IMR-90 (cell line): ENCODE measurements around the gene ANO10. TPM values are rescaled to one million over a fixed set of nuclear protein-coding genes. Genes with fewer than 3 reads are reported as not detected.

Source experiments
- ATAC-seq: fragments of 200-7000 bp; cut with Tn5 transposase; 2 replicates; pipeline ENCODE4 v1.9.1; 2020; ENCODE audit warnings: low read depth, mild to moderate bottlenecking, moderate library complexity
- BruUV-seq: library from RNA; stranded (reverse); fragments of 400-500 nt; replicated peaks from 2 replicates; lab custom pipeline; 2021; lab: Mats Ljungman, UMichigan
- CTCF ChIA-PET: fragments of 300-600 bp; formaldehyde crosslinking; extraction: SDS; loops from one replicate; lab custom pipeline; 2021; ENCODE audit warnings: antibody characterized with exemption; lab: Yijun Ruan, JAX
- POLR2A ChIA-PET: fragments of 300-600 bp; sonication (Branson Sonifier 250); formaldehyde crosslinking; loops from one replicate; lab custom pipeline; 2022; ENCODE audit warnings: antibody characterized with exemption; ENCODE audit not compliant: unreplicated experiment; lab: Charles Lee
- DNase-seq: peaks from one replicate; pipeline ENCODE4 v3.0.0; 2013
- H2AFZ ChIP-seq: replicated peaks from 2 replicates; pipeline ENCODE3; 2013; ENCODE audit warnings: low read length, mild to moderate bottlenecking; ENCODE audit not compliant: poor library complexity
- H2AK5ac ChIP-seq: 2 replicates; pipeline ENCODE4 v1.6.1; 2013; ENCODE audit warnings: low read depth, low read length, inconsistent platforms
- H2AK9ac ChIP-seq: replicated peaks from 2 replicates; pipeline ENCODE3; 2013; ENCODE audit warnings: mild to moderate bottlenecking, low read depth, low read length, moderate library complexity; ENCODE audit not compliant: poor library complexity
- H2BK120ac ChIP-seq: 2 replicates; pipeline ENCODE4 v1.6.1; 2013; ENCODE audit warnings: low read depth, low read length, inconsistent platforms
- H2BK15ac ChIP-seq: 3 replicates; pipeline ENCODE4 v1.6.1; 2013; ENCODE audit warnings: low read depth, low read length, inconsistent platforms
- H2BK20ac ChIP-seq: 2 replicates; pipeline ENCODE4 v1.6.1; 2013; ENCODE audit warnings: low read depth, mild to moderate bottlenecking, inconsistent platforms, low read length, moderate library complexity
- H2BK5ac ChIP-seq: 2 replicates; pipeline ENCODE4 v1.6.1; 2013; ENCODE audit warnings: mild to moderate bottlenecking, low read depth, low read length, inconsistent platforms; ENCODE audit not compliant: poor library complexity, severe bottlenecking
- H3K14ac ChIP-seq: replicated peaks from 2 replicates; pipeline ENCODE4 v1.6.1; 2013; ENCODE audit warnings: low read depth, low read length, inconsistent platforms
- H3K18ac ChIP-seq: 2 replicates; pipeline ENCODE4 v1.6.1; 2013; ENCODE audit warnings: low read depth, low read length, control low read depth
- H3K23ac ChIP-seq: 2 replicates; pipeline ENCODE4 v1.6.1; 2013; ENCODE audit warnings: low read depth, low read length, inconsistent platforms
- H3K27ac ChIP-seq: 2 replicates; pipeline ENCODE4 v1.5.1; 2013; ENCODE audit warnings: mild to moderate bottlenecking, control low read depth, low read length; ENCODE audit not compliant: insufficient read depth
- H3K27me3 ChIP-seq: 2 replicates; pipeline ENCODE4 v1.6.1; 2013; ENCODE audit warnings: low read length; ENCODE audit not compliant: control insufficient read depth, insufficient read depth
- H3K36me3 ChIP-seq: 2 replicates; pipeline ENCODE4 v1.6.1; 2013; ENCODE audit warnings: low read length, mixed read lengths; ENCODE audit not compliant: control insufficient read depth, insufficient read depth
- H3K4ac ChIP-seq: 2 replicates; pipeline ENCODE4 v1.6.1; 2013; ENCODE audit warnings: low read depth, low read length, inconsistent platforms
- H3K4me1 ChIP-seq: 2 replicates; pipeline ENCODE4 v1.6.1; 2013; ENCODE audit warnings: low read length, mixed read lengths; ENCODE audit not compliant: control insufficient read depth, insufficient read depth
- H3K4me2 ChIP-seq: 2 replicates; pipeline ENCODE4 v1.6.1; 2013; ENCODE audit warnings: low read depth, mild to moderate bottlenecking, control low read depth, low read length, moderate library complexity
- H3K4me3 ChIP-seq: 2 replicates; pipeline ENCODE4 v1.5.1; 2013; ENCODE audit warnings: low read depth, mild to moderate bottlenecking, control low read depth, low read length, moderate library complexity; ENCODE audit not compliant: insufficient read depth
- H3K56ac ChIP-seq: 2 replicates; pipeline ENCODE4 v1.6.1; 2013; ENCODE audit warnings: low read length, inconsistent platforms; ENCODE audit not compliant: insufficient read depth; ENCODE audit errors: extremely low read depth
- H3K79me1 ChIP-seq, 2 experiments: 2 replicates each; pipeline ENCODE4 v1.6.1; 2013; ENCODE audit warnings: low read length in 2 of 2, inconsistent platforms in 1 of 2, low read depth in 1 of 2
- H3K9ac ChIP-seq: 2 replicates; pipeline ENCODE4 v1.6.1; 2013; ENCODE audit warnings: low read depth, low read length, control low read depth
- H3K9me1 ChIP-seq: 2 replicates; pipeline ENCODE4 v1.6.1; 2013; ENCODE audit warnings: low read length, inconsistent platforms; ENCODE audit not compliant: insufficient read depth
- H3K9me3 ChIP-seq: 2 replicates; pipeline ENCODE4 v1.6.1; 2013; ENCODE audit warnings: low read length; ENCODE audit not compliant: control insufficient read depth, insufficient read depth
- H4K20me1 ChIP-seq: 2 replicates; pipeline ENCODE4 v1.6.1; 2013; ENCODE audit warnings: low read length, inconsistent platforms; ENCODE audit not compliant: insufficient read depth
- H4K5ac ChIP-seq: 2 replicates; pipeline ENCODE4 v1.6.1; 2013; ENCODE audit warnings: mild to moderate bottlenecking, low read depth, low read length, control low read depth
- H4K8ac ChIP-seq, 2 experiments: 2 replicates each; pipeline ENCODE4 v1.6.1; 2013; ENCODE audit warnings: low read depth in 2 of 2, low read length in 2 of 2, control low read depth in 1 of 2, inconsistent platforms in 1 of 2
- H4K91ac ChIP-seq: 2 replicates; pipeline ENCODE4 v1.6.1; 2013; ENCODE audit warnings: low read depth, low read length, inconsistent platforms; ENCODE audit not compliant: insufficient read depth
- BHLHE40 ChIP-seq: fragments of 150-350 bp; IDR thresholded peaks from 2 replicates; pipeline ENCODE4 v1.6.1; 2016; ENCODE audit warnings: mild to moderate bottlenecking, low read depth, low read length
- CEBPB ChIP-seq: IDR thresholded peaks from 2 replicates; pipeline ENCODE4 v1.6.1; 2012; ENCODE audit warnings: low read depth, low read length, improper control_type of control experiment
- CHD1 ChIP-seq: IDR thresholded peaks from 2 replicates; pipeline ENCODE4 v1.6.1; 2012; ENCODE audit warnings: low read depth, low read length, improper control_type of control experiment
- CTCF ChIP-seq: conservative IDR thresholded peaks from 2 replicates; pipeline ENCODE4 v1.5.1; 2012; ENCODE audit warnings: mild to moderate bottlenecking, low read depth, low read length, improper control_type of control experiment
- ELK1 ChIP-seq: fragments of 150-350 bp; IDR thresholded peaks from 2 replicates; pipeline ENCODE4 v1.6.1; 2016; ENCODE audit warnings: low read depth, mild to moderate bottlenecking, low read length, moderate library complexity, borderline replicate concordance
- FOS ChIP-seq: fragments of 150-350 bp; IDR thresholded peaks from 2 replicates; pipeline ENCODE4 v1.6.1; 2016; ENCODE audit warnings: low read depth, low read length
- MAFK ChIP-seq: IDR thresholded peaks from 2 replicates; pipeline ENCODE4 v1.6.1; 2012; ENCODE audit warnings: low read depth, low read length, improper control_type of control experiment
- MAZ ChIP-seq: IDR thresholded peaks from 2 replicates; pipeline ENCODE4 v1.6.1; 2012; ENCODE audit warnings: low read depth, mild to moderate bottlenecking, low read length, improper control_type of control experiment, moderate library complexity, borderline replicate concordance
- MXI1 ChIP-seq: IDR thresholded peaks from 2 replicates; pipeline ENCODE4 v1.6.1; 2012; ENCODE audit warnings: low read depth, mild to moderate bottlenecking, low read length, moderate library complexity, borderline replicate concordance
- NFE2L2 ChIP-seq: fragments of 150-350 bp; IDR thresholded peaks from 2 replicates; pipeline ENCODE4 v1.6.1; 2016; ENCODE audit warnings: low read depth, mild to moderate bottlenecking, low read length
- POLR2A ChIP-seq: IDR thresholded peaks from 2 replicates; pipeline ENCODE4 v1.6.1; 2012; ENCODE audit warnings: mild to moderate bottlenecking, low read depth, low read length
- RAD21 ChIP-seq: IDR thresholded peaks from 2 replicates; pipeline ENCODE4 v1.6.1; 2012; ENCODE audit warnings: low read length, improper control_type of control experiment
- RCOR1 ChIP-seq: IDR thresholded peaks from 2 replicates; pipeline ENCODE4 v1.6.1; 2012; ENCODE audit warnings: mild to moderate bottlenecking, low read length, improper control_type of control experiment; ENCODE audit not compliant: insufficient replicate concordance
- RFX5 ChIP-seq: IDR thresholded peaks from 2 replicates; pipeline ENCODE4 v1.8.0; 2012; ENCODE audit warnings: low read depth, mild to moderate bottlenecking, low read length, moderate library complexity
- SMC3 ChIP-seq: fragments of 150-350 bp; IDR thresholded peaks from 2 replicates; pipeline ENCODE4 v1.6.1; 2016; ENCODE audit warnings: low read depth, mild to moderate bottlenecking, antibody characterized with exemption, low read length, moderate library complexity
- USF2 ChIP-seq: fragments of 150-350 bp; IDR thresholded peaks from 2 replicates; pipeline ENCODE4 v1.6.1; 2017; ENCODE audit warnings: mild to moderate bottlenecking, antibody characterized with exemption, low read length, low read depth
- WGBS, 2 experiments: methylation state at CpG; one replicate each; pipeline versions ENCODE4 v1.1.5 to v1.1.7; 2013; ENCODE audit warnings: missing lambda C conversion rate in 2 of 2; ENCODE audit not compliant: insufficient read length in 1 of 2; ENCODE audit errors: extremely low coverage in 2 of 2; 5-methylcytosine and 5-hydroxymethylcytosine counted together
- dilution Hi-C: fragments of 300-500 bp; cut with HindIII; formaldehyde crosslinking; loops from one replicate; pipeline ENCODE4 v1.14.3; 2018; ENCODE audit warnings: low sequenced_read_pairs; ENCODE audit not compliant: unreplicated experiment
- in situ Hi-C: fragments of 300-500 bp; cut with MboI; formaldehyde crosslinking; loops from 3 replicates; pipeline ENCODE4 v1.14.3; 2019; ENCODE audit warnings: low sequenced_read_pairs, inconsistent platforms, mixed read lengths
- intact Hi-C: fragments of 100-400 bp; cut with micrococcal nuclease; formaldehyde crosslinking; loops from 2 replicates; pipeline ENCODE4 v1.10.0; 2022
- polyA plus RNA-seq, 3 experiments: library from polyadenylated mRNA; depleted of rRNA; stranded (reverse); fragments of >200 nt; gene quantifications; 2 replicates each; pipeline ENCODE4 v1.2.3, GENCODE V29; 2012; ENCODE audit warnings: low replicate concordance in 1 of 3
- total RNA-seq: library from RNA; depleted of rRNA; stranded (reverse); fragments of >200 nt; gene quantifications from 2 replicates; pipeline ENCODE4 v1.2.3, GENCODE V29; 2012

ANO10 gene
- total and polyA plus RNA-seq, 2 of the 4 experiments (the other 2 are of a cell fraction), result 28.5 to 41.6 TPM

GRCh38 chr3:43619588-43619987 is 2.2 kb downstream of the ANO10 start:
- no peak overlapping the region for H2BK5ac ChIP-seq
- no peaks in the 10 kb centered on the region for H3K9me1 ChIP-seq
- H4K8ac ChIP-seq, result no peak overlapping the region
- in situ Hi-C loops, result no loop called here
- DNase-seq (no peak), ATAC-seq (no peak)
- no peak overlapping the region for H3K14ac ChIP-seq
- peaks cover 4% of the 10 kb centered on the region for H3K4me1 ChIP-seq
- H3K4me3 ChIP-seq, result no peak overlapping the region
- no peaks in the 10 kb centered on the region for H3K27me3 ChIP-seq
- dilution Hi-C loops, result no loop called here
- TF ChIP-seq ELK1, result no peak
- TF ChIP-seq CTCF, result no peak
- TF ChIP-seq CHD1, result no peak
- no peak for TF ChIP-seq NFE2L2
- no peak for TF ChIP-seq MAZ
- TF ChIP-seq RAD21, result no peak
- no peak for TF ChIP-seq CEBPB
- TF ChIP-seq MXI1, result no peak
- no peak for TF ChIP-seq SMC3
- TF ChIP-seq BHLHE40, result no peak
- no peak for TF ChIP-seq USF2
- no peak for TF ChIP-seq POLR2A
- TF ChIP-seq MAFK, result no peak
- no peak for TF ChIP-seq FOS
- TF ChIP-seq RFX5, result no peak
- TF ChIP-seq RCOR1, result no peak
- no peak overlapping the region for H2AFZ ChIP-seq
- H3K23ac ChIP-seq, result no peak overlapping the region
- no peaks in the 10 kb centered on the region for H3K9me3 ChIP-seq
- peaks cover 3% of the 10 kb centered on the region; the same call in 1 of the 2 replicates for H3K36me3 ChIP-seq
- CTCF ChIA-PET, result interaction anchor here (0.6 to 0.8 kb wide), 2 partner anchors 10 to 14 kb away, joined by 3 to 9 read pairs; no protein-coding TSS in a partner anchor
- H3K18ac ChIP-seq, result no peak overlapping the region
- H2BK20ac ChIP-seq, result no peak overlapping the region
- H4K91ac ChIP-seq, result no peak overlapping the region
- no peak overlapping the region for H2AK5ac ChIP-seq
- no peak overlapping the region for H4K5ac ChIP-seq
- H2BK120ac ChIP-seq, result no peak overlapping the region
- peaks cover 3% of the 10 kb centered on the region; the same call in 1 of the 2 replicates for H4K20me1 ChIP-seq
- no peak overlapping the region for H2BK15ac ChIP-seq
- intact Hi-C loops, result no loop called here
- 100% methylated on average over 1 of the region's 5 CpGs; no CpG with 5 or more reads in 1 of the 2 experiments for WGBS, 2 experiments
- no peak overlapping the region for H3K4me2 ChIP-seq
- POLR2A ChIA-PET, result no interaction called here
- H3K27ac ChIP-seq, result no peak overlapping the region
- H2AK9ac ChIP-seq, result no peak overlapping the region
- H3K4ac ChIP-seq, result no peak overlapping the region
- BruUV-seq, result no TSS peak
- H3K79me1 ChIP-seq, result peaks cover 19 to 48% of the 10 kb centered on the region in 2 experiments
- no peak overlapping the region for H3K9ac ChIP-seq
- no peak overlapping the region for H3K56ac ChIP-seq
